Prostate gland (tissue), 2 donors: Measurements from ENCODE around the gene CASP12. TPM values are rescaled to one million over a fixed set of nuclear protein-coding genes. Genes with fewer than 3 reads are reported as not detected.

Experiments used
- DNase-seq: peaks from one replicate; pipeline ENCODE4 v3.0.0-alpha.2; 2019; ENCODE audit warnings: low spot score
- H3K27ac ChIP-seq, 2 donors: fragments of 200-600 bp; sonication (generic); 2 replicates each; pipeline ENCODE4 v1.5.1; 2017 to 2019
- H3K27me3 ChIP-seq: fragments of 200-600 bp; sonication (generic); replicated peaks from 2 replicates; pipeline ENCODE4 v1.5.1; 2019; ENCODE audit not compliant: insufficient read depth
- H3K36me3 ChIP-seq, 2 donors: fragments of 200-600 bp; sonication (generic); 1 replicate in 1 of 2; 2 replicates in 1 of 2; pipeline versions ENCODE4 v1.5.1 to v1.8.1; 2017 to 2019
- H3K4me1 ChIP-seq: fragments of 200-600 bp; sonication (generic); replicated peaks from 2 replicates; pipeline ENCODE4 v1.5.1; 2019
- H3K4me3 ChIP-seq, 2 donors: fragments of 200-600 bp; sonication (generic); 2 replicates each; pipeline ENCODE4 v1.5.1; 2017 to 2019
- H3K9me3 ChIP-seq: fragments of 200-600 bp; sonication (generic); 2 replicates; pipeline ENCODE4 v1.5.1; 2017
- CTCF ChIP-seq, 4 experiments: fragments of 200-600 bp in 2 of 4; fragments of 450-650 bp in 2 of 4; sonication (generic) in 2 of 4; IDR thresholded peaks; 1 replicate in 3 of 4; 2 replicates in 1 of 4; pipeline ENCODE4 v1.5.1; 2016 to 2019; ENCODE audit warnings: antibody characterized with exemption in 4 of 4, mild to moderate bottlenecking in 2 of 4, moderate library complexity in 2 of 4
- POLR2A ChIP-seq: fragments of 450-650 bp; IDR thresholded peaks from one replicate; pipeline ENCODE4 v1.6.1; 2016; ENCODE audit warnings: antibody characterized with exemption, mild to moderate bottlenecking
- POLR2AphosphoS5 ChIP-seq: sonication (generic); formaldehyde crosslinking; IDR thresholded peaks from one replicate; pipeline ENCODE4 v1.6.1; 2017; ENCODE audit warnings: antibody characterized with exemption
- WGBS: methylation state at CpG from one replicate; pipeline ENCODE4 v1.1.5; 2018; 5-methylcytosine and 5-hydroxymethylcytosine counted together
- intact Hi-C: fragments of 100-400 bp; cut with DNase I; formaldehyde crosslinking; loops from one replicate; pipeline ENCODE4 v1.14.2; 2022
- total RNA-seq, 2 donors: library from RNA; depleted of rRNA; stranded (reverse); fragments of >200 nt; gene quantifications; one replicate each; pipeline ENCODE4 v1.1.0, GENCODE V29; 2016

CASP12 gene
- total RNA-seq, 2 donors from 2014 or later: 0.85 to 0.96 TPM

- Histone ChIP-seq H3K36me3 (no peaks in the 10 kb centered on the region), H3K27me3 (no peaks in the 10 kb centered on the region), H3K27ac (no peak overlapping the region), H3K4me3 (no peak overlapping the region), H3K4me1 (no peaks in the 10 kb centered on the region), H3K9me3 (no peaks in the 10 kb centered on the region)
- no peak for DNase-seq
- 93% methylated on average over 3 of the region's 3 CpGs for WGBS
- intact Hi-C loops: no loop called here
- TF ChIP-seq POLR2A (no peak), POLR2AphosphoS5 (no peak), CTCF (IDR thresholded peaks at IDR 0.05) (no peak)
Measured at GRCh38 chr11:104881117-104881794, 17.0 kb downstream of the CASP12 start.

- DNase-seq: no peak
- no peak overlapping the region for H3K4me3 ChIP-seq
- WGBS: 85% methylated on average over 5 of the region's 5 CpGs
- H3K9me3 ChIP-seq: no peaks in the 10 kb centered on the region
- intact Hi-C loops: no loop called here
- H3K27ac ChIP-seq: no peak overlapping the region
- no peak for TF ChIP-seq POLR2AphosphoS5
- TF ChIP-seq CTCF (IDR thresholded peaks at IDR 0.05): no peak
- TF ChIP-seq POLR2A: no peak
- no peaks in the 10 kb centered on the region for H3K36me3 ChIP-seq
- no peaks in the 10 kb centered on the region for H3K27me3 ChIP-seq
- no peaks in the 10 kb centered on the region for H3K4me1 ChIP-seq
Measured at GRCh38 chr11:104879514-104880190, 18.6 kb downstream of the CASP12 start.

GRCh38 chr11:104876861-104877431 is 21.3 kb downstream of the CASP12 start:
- H3K27ac ChIP-seq: no peak overlapping the region
- no peak for DNase-seq

GRCh38 chr11:104876324-104876723 is 21.9 kb downstream of the CASP12 start:
- Histone ChIP-seq H3K27me3 (no peaks in the 10 kb centered on the region), H3K27ac (no peak overlapping the region), H3K9me3 (no peaks in the 10 kb centered on the region), H3K36me3 (no peaks in the 10 kb centered on the region), H3K4me3 (no peak overlapping the region), H3K4me1 (no peaks in the 10 kb centered on the region)
- intact Hi-C loops: no loop called here
- DNase-seq: no peak
- TF ChIP-seq POLR2AphosphoS5 (no peak), CTCF (IDR thresholded peaks at IDR 0.05) (no peak), POLR2A (no peak)

More at GRCh38 chr11:104876861-104877431, 21.3 kb downstream of the CASP12 start:
- Histone ChIP-seq H3K9me3 (no peaks in the 10 kb centered on the region), H3K4me1 (no peaks in the 10 kb centered on the region), H3K27me3 (no peaks in the 10 kb centered on the region), H3K4me3 (no peak overlapping the region), H3K36me3 (no peaks in the 10 kb centered on the region)
- WGBS: 86% methylated on average over 5 of the region's 5 CpGs
- intact Hi-C loops: no loop called here
- TF ChIP-seq CTCF (IDR thresholded peaks at IDR 0.05) (no peak), POLR2A (no peak), POLR2AphosphoS5 (no peak)
